ENCODE measurements around the gene CCSAP. TPM values are rescaled to one million over a fixed set of nuclear protein-coding genes. Genes with fewer than 3 reads are reported as not detected.

The CCSAP gene
- total RNA-seq, 4 donors from 2014 or later = 7.2 to 18.1 (median 11.5) TPM

DNA sequence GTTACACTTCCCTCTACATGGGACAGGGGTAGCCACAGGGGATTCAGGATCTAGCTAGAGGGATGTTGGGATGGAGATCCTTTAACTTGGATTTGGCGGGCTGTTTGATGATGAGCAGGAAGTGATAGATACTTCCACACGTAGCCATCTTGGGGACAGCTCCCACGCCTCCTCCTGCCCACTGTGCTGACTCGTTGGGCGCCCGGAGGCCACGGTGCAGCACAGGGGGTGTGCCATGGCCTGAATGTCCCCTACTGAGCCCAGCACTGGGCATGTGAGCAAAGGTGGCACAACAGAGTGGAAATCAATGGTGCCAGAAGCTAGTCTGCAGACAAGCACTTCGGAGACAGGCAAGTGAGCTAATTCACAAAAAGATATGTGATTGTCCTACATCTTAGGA is 31.6 kb upstream of the CCSAP start:
- TF ChIP-seq, protein P1, sequence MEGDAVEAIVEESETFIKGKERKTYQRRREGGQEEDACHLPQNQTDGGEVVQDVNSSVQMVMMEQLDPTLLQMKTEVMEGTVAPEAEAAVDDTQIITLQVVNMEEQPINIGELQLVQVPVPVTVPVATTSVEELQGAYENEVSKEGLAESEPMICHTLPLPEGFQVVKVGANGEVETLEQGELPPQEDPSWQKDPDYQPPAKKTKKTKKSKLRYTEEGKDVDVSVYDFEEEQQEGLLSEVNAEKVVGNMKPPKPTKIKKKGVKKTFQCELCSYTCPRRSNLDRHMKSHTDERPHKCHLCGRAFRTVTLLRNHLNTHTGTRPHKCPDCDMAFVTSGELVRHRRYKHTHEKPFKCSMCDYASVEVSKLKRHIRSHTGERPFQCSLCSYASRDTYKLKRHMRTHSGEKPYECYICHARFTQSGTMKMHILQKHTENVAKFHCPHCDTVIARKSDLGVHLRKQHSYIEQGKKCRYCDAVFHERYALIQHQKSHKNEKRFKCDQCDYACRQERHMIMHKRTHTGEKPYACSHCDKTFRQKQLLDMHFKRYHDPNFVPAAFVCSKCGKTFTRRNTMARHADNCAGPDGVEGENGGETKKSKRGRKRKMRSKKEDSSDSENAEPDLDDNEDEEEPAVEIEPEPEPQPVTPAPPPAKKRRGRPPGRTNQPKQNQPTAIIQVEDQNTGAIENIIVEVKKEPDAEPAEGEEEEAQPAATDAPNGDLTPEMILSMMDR (IDR thresholded peaks at IDR 0.05) = no peak
- TF ChIP-seq EP300 (IDR thresholded peaks at IDR 0.05) = no peak
- TF ChIP-seq POLR2A (IDR thresholded peaks at IDR 0.05) = no peak
- no peak for DNase-seq (ENCODE audit: low spot score in 2 of 2)
- no peaks in the 10 kb centered on the region for H3K36me3 ChIP-seq
- H3K4me1 ChIP-seq = peaks cover 0 to 7% (median 0%) of the 10 kb centered on the region in 4 donors
- no peaks in the 10 kb centered on the region for H3K27me3 ChIP-seq
- no peak overlapping the region for H3K27ac ChIP-seq
- no peaks in the 10 kb centered on the region for H3K9me3 ChIP-seq
- WGBS, 2 donors = 86 to 93% methylated on average over 8 of the region's 8 CpGs
- H3K4me3 ChIP-seq = no peak overlapping the region

DNA sequence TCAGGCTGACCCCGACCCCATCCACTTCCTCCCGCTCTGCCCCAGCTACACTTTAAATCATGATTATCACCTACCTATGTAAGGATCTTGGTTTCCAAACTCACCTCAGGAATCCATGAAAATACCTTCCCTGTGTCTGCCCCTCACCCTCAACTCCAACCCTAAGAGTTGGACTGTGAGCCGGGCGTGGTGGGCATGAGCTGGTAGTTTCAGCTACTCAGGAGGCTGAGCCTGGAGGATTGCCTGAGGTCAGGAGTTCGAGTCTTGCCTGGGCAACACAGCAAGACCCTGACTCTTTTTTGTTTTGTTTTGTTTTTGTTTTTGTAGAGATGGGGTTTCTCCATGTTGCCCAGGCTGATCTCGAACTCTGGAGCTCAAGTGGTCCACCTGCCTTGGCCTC is 30.5 kb upstream of the CCSAP start:
- no peaks in the 10 kb centered on the region for H3K9me3 ChIP-seq
- no peaks in the 10 kb centered on the region for H3K27me3 ChIP-seq
- peaks cover 0 to 7% (median 0%) of the 10 kb centered on the region in 4 donors for H3K4me1 ChIP-seq
- no peaks in the 10 kb centered on the region for H3K36me3 ChIP-seq
- no peak overlapping the region for H3K27ac ChIP-seq
- no peak for DNase-seq (ENCODE audit: low spot score in 2 of 2)
- TF ChIP-seq, protein P1 (IDR thresholded peaks at IDR 0.05) = no peak
- TF ChIP-seq EP300 (IDR thresholded peaks at IDR 0.05) (no peak), POLR2A (IDR thresholded peaks at IDR 0.05) (no peak)
- no peak overlapping the region for H3K4me3 ChIP-seq
- WGBS, 2 donors = 82 to 91% methylated on average over 6 of the region's 6 CpGs

DNA sequence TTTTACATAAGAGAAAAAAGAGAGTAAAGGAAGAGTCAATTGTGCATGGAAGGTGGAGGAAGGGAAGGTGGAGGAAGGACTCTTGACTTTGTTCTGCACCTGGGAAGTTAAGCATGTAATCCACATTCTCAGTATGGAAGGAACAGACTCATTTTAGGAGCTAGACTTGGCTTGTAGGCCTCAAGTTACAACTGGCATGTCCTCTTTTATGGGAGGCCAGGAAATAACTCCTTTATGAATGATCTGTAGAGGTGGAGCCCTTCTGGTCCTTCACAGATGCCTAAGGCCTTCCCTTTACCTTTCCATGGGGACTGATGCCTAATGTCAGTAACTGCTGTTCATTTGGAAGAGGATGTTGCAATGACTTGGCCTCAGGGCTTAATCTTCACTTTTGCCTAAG is 29.4 kb upstream of the CCSAP start:
- DNase-seq (ENCODE audit: low spot score in 2 of 2) = no peak
- no peak overlapping the region for H3K4me3 ChIP-seq
- no peaks in the 10 kb centered on the region for H3K27me3 ChIP-seq
- TF ChIP-seq, protein P1 (IDR thresholded peaks at IDR 0.05) = no peak
- no peak for TF ChIP-seq EP300 (IDR thresholded peaks at IDR 0.05)
- no peak for TF ChIP-seq POLR2A (IDR thresholded peaks at IDR 0.05)
- H3K27ac ChIP-seq = no peak overlapping the region
- no peaks in the 10 kb centered on the region for H3K9me3 ChIP-seq
- H3K4me1 ChIP-seq = peaks cover 0 to 7% (median 0%) of the 10 kb centered on the region in 4 donors
- H3K36me3 ChIP-seq = no peaks in the 10 kb centered on the region

DNA sequence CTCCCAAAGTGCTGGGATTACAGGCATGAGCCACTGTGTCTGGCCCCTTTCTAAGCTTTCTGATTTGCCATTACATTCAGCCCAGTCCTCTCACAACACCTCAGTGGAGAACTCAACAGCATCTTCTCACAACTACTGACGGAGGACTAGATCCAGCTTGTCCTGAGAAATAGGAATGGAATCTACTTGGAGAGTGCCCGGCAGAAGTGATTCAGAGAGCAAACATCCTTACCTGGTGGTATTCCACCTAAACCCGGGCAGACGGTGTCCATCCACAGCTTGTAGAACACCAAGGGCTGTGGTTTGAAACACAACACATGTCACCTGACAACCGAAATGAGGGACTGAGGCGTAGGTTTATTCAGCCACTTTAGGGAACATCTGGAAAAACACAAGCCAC is 28.8 kb upstream of the CCSAP start:
- WGBS, 2 donors = 68 to 78% methylated on average over 6 of the region's 6 CpGs
- H3K4me1 ChIP-seq = peaks cover 0 to 7% (median 0%) of the 10 kb centered on the region in 4 donors

DNA sequence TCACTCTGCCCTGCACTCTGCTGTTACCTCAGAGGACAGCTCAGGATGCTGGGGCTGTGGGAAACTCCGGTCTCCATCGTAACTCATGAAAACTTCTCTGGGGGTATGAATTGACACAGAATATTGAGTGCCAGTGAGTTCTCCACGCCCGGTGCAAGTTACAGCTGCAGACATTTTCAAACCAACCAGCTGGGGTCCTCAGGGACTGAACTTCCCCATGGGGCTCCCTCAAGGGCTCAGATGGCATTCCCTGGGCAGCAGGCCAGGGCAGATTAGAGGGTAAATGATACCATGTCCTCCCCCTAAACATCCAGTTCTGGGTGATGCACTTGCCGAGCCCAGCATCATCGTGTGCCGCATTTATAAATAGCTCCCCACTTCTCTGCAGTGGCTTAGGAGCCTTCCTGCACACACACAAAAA is 27.8 kb upstream of the CCSAP start:
- Histone ChIP-seq H3K4me3 (no peak overlapping the region), H3K36me3 (no peaks in the 10 kb centered on the region), H3K9me3 (no peaks in the 10 kb centered on the region), H3K27me3 (no peaks in the 10 kb centered on the region), H3K27ac (no peak overlapping the region), H3K4me1 (peaks cover 0 to 7% (median 0%) of the 10 kb centered on the region in 4 donors)
- DNase-seq (ENCODE audit: low spot score in 2 of 2) = no peak
- TF ChIP-seq, protein P1 (IDR thresholded peaks at IDR 0.05) = no peak
- TF ChIP-seq EP300 (IDR thresholded peaks at IDR 0.05) (no peak), POLR2A (IDR thresholded peaks at IDR 0.05) (no peak)
- 39 to 56% methylated on average over 7 of the region's 7 CpGs for WGBS, 2 donors

More for the DNA sequence above, 28.8 kb upstream of the CCSAP start:
- Histone ChIP-seq H3K27me3 (no peaks in the 10 kb centered on the region), H3K36me3 (no peaks in the 10 kb centered on the region), H3K4me3 (no peak overlapping the region), H3K27ac (no peak overlapping the region), H3K9me3 (no peaks in the 10 kb centered on the region)
- TF ChIP-seq EP300 (IDR thresholded peaks at IDR 0.05) = no peak
- no peak for TF ChIP-seq POLR2A (IDR thresholded peaks at IDR 0.05)
- TF ChIP-seq, protein P1 (IDR thresholded peaks at IDR 0.05) = no peak
- DNase-seq (ENCODE audit: low spot score in 2 of 2) = no peak

Measured in tibial nerve (tissue), 4 donors.